ENCODE results near the gene PNKP.

GRCh38 chr19:49895566-49896297 is 28.4 kb upstream of the PNKP start:
- no peak for TF ChIP-seq EZH2 (IDR thresholded peaks at IDR 0.05; ENCODE audit: low read depth, low read length, severe bottlenecking)
- no peak for TF ChIP-seq CTCF (IDR thresholded peaks at IDR 0.05; ENCODE audit: control extremely low read depth in 1 of 3, insufficient read depth in 1 of 3, low read depth in 1 of 3, low read length in 3 of 3)
- TF ChIP-seq TAF1 (IDR thresholded peaks at IDR 0.05; ENCODE audit: low read depth, low read length) = no peak
- TF ChIP-seq SP4 (IDR thresholded peaks at IDR 0.05; ENCODE audit: low read length) = no peak
- TF ChIP-seq POLR2AphosphoS5 (IDR thresholded peaks at IDR 0.05; ENCODE audit: low read depth, low read length) = no peak
- no peak for TF ChIP-seq SRF (IDR thresholded peaks at IDR 0.05; ENCODE audit: low read depth, low read length)
- no peak for TF ChIP-seq RAD21 (IDR thresholded peaks at IDR 0.05 in 1 of 2, conservative IDR thresholded peaks at IDR 0.05 in 1 of 2; ENCODE audit: low read depth in 2 of 2, low read length in 2 of 2)
- no peak for TF ChIP-seq ATF2 (IDR thresholded peaks at IDR 0.05; ENCODE audit: low read length)
- TF ChIP-seq CHD1 (IDR thresholded peaks at IDR 0.05; ENCODE audit: low read depth, low read length) = no peak
- no peak for TF ChIP-seq SUZ12 (IDR thresholded peaks at IDR 0.05; ENCODE audit: low read length)
- no peak for TF ChIP-seq JUND (IDR thresholded peaks at IDR 0.05; ENCODE audit: low read length)
- TF ChIP-seq POLR2A (IDR thresholded peaks at IDR 0.05; ENCODE audit: control extremely low read depth in 1 of 2, low read depth in 2 of 2, low read length in 2 of 2) = no peak
- no peak for TF ChIP-seq BRCA1 (IDR thresholded peaks at IDR 0.05; ENCODE audit: low read depth, low read length)
- TF ChIP-seq KDM5A (IDR thresholded peaks at IDR 0.05; ENCODE audit: low read length) = no peak

Data from H1 (cell line).